ENCODE data around the gene POGLUT2.

POGLUT2 gene

GRCh38 chr13:102763741-102764140 lies 35.0 kb downstream of the POGLUT2 start:
- no peak for TF ChIP-seq ZFP3 (CRISPR knock-in tag; IDR thresholded peaks at IDR 0.05)
- no peak for TF ChIP-seq BACH2 (CRISPR knock-in tag; IDR thresholded peaks at IDR 0.05; ENCODE audit: borderline replicate concordance)
- no peak for TF ChIP-seq TOX (CRISPR knock-in tag; IDR thresholded peaks at IDR 0.05; ENCODE audit: borderline replicate concordance)
- TF ChIP-seq CSDC2 (CRISPR knock-in tag; IDR thresholded peaks at IDR 0.05), result no peak
- no peak for TF ChIP-seq SNAI2 (CRISPR knock-in tag; IDR thresholded peaks at IDR 0.05)
- no peak for TF ChIP-seq TCF4 (CRISPR knock-in tag; IDR thresholded peaks at IDR 0.05; ENCODE audit: borderline replicate concordance)
- ATAC-seq, result no peak

- ATAC-seq, result no peak
- TF ChIP-seq TCF4 (CRISPR knock-in tag; IDR thresholded peaks at IDR 0.05; ENCODE audit: borderline replicate concordance) (no peak), ARNTL (CRISPR knock-in tag; IDR thresholded peaks at IDR 0.05; ENCODE audit: borderline replicate concordance, low read depth) (no peak), BACH2 (CRISPR knock-in tag; IDR thresholded peaks at IDR 0.05; ENCODE audit: borderline replicate concordance) (no peak), PATZ1 (CRISPR knock-in tag; IDR thresholded peaks at IDR 0.05; ENCODE audit: borderline replicate concordance) (no peak), CSRNP3 (CRISPR knock-in tag; IDR thresholded peaks at IDR 0.05) (no peak), ZFP3 (CRISPR knock-in tag; IDR thresholded peaks at IDR 0.05) (no peak), ESRRG (CRISPR knock-in tag; IDR thresholded peaks at IDR 0.05) (no peak), GLIS3 (CRISPR knock-in tag; IDR thresholded peaks at IDR 0.05) (no peak), CREB5 (CRISPR knock-in tag; IDR thresholded peaks at IDR 0.05; ENCODE audit: low read depth) (no peak), OSR1 (CRISPR knock-in tag; IDR thresholded peaks at IDR 0.05) (no peak), TSHZ2 (CRISPR knock-in tag; IDR thresholded peaks at IDR 0.05) (no peak), POU6F1 (CRISPR knock-in tag; IDR thresholded peaks at IDR 0.05; ENCODE audit: borderline replicate concordance, low read depth) (no peak), CSDC2 (CRISPR knock-in tag; IDR thresholded peaks at IDR 0.05) (no peak)
Measured at GRCh38 chr13:102761071-102761470, 37.7 kb downstream of the POGLUT2 start.

GRCh38 chr13:102758842-102759241 lies 39.9 kb downstream of the POGLUT2 start:
- ATAC-seq, result no peak
- TF ChIP-seq PATZ1 (CRISPR knock-in tag; IDR thresholded peaks at IDR 0.05; ENCODE audit: borderline replicate concordance) (no peak), BACH2 (CRISPR knock-in tag; IDR thresholded peaks at IDR 0.05; ENCODE audit: borderline replicate concordance) (no peak), TOX (CRISPR knock-in tag; IDR thresholded peaks at IDR 0.05; ENCODE audit: borderline replicate concordance) (no peak), CSRNP3 (CRISPR knock-in tag; IDR thresholded peaks at IDR 0.05) (no peak), ZFP3 (CRISPR knock-in tag; IDR thresholded peaks at IDR 0.05) (no peak), RARB (CRISPR knock-in tag; IDR thresholded peaks at IDR 0.05) (no peak), ARNTL (CRISPR knock-in tag; IDR thresholded peaks at IDR 0.05; ENCODE audit: borderline replicate concordance, low read depth) (no peak), ISL1 (CRISPR knock-in tag; IDR thresholded peaks at IDR 0.05) (no peak), ZFP30 (CRISPR knock-in tag; IDR thresholded peaks at IDR 0.05) (no peak), TSHZ2 (CRISPR knock-in tag; IDR thresholded peaks at IDR 0.05) (no peak), ZC3H10 (CRISPR knock-in tag; IDR thresholded peaks at IDR 0.05) (no peak), SNAI2 (CRISPR knock-in tag; IDR thresholded peaks at IDR 0.05) (no peak), OSR1 (CRISPR knock-in tag; IDR thresholded peaks at IDR 0.05) (no peak), GLIS3 (CRISPR knock-in tag; IDR thresholded peaks at IDR 0.05) (no peak), ZNF8 (CRISPR knock-in tag; IDR thresholded peaks at IDR 0.05) (no peak), ZNF565 (CRISPR knock-in tag; conservative IDR thresholded peaks at IDR 0.05; ENCODE audit: low read depth) (no peak)
